PC-3 (cell line): ENCODE results near the gene SGPL1.

Experiments
- CTCF ChIP-seq: fragments of 300-600 bp; sonication (generic); conservative IDR thresholded peaks from 2 replicates; pipeline ENCODE4 v1.5.1; 2017; ENCODE audit warnings: antibody characterized with exemption, low read depth, mild to moderate bottlenecking, low read length
- EZH2 ChIP-seq: fragments of 300-600 bp; sonication (generic); IDR thresholded peaks from one replicate; pipeline ENCODE4 v1.6.1; 2017; ENCODE audit warnings: antibody characterized with exemption, mild to moderate bottlenecking, low read length; ENCODE audit not compliant: unreplicated experiment
- EZH2phosphoT487 ChIP-seq: fragments of 300-600 bp; sonication (generic); IDR thresholded peaks from 2 replicates; pipeline ENCODE4 v1.6.1; 2018; ENCODE audit warnings: mild to moderate bottlenecking, antibody characterized with exemption, low read length, borderline replicate concordance

DNA sequence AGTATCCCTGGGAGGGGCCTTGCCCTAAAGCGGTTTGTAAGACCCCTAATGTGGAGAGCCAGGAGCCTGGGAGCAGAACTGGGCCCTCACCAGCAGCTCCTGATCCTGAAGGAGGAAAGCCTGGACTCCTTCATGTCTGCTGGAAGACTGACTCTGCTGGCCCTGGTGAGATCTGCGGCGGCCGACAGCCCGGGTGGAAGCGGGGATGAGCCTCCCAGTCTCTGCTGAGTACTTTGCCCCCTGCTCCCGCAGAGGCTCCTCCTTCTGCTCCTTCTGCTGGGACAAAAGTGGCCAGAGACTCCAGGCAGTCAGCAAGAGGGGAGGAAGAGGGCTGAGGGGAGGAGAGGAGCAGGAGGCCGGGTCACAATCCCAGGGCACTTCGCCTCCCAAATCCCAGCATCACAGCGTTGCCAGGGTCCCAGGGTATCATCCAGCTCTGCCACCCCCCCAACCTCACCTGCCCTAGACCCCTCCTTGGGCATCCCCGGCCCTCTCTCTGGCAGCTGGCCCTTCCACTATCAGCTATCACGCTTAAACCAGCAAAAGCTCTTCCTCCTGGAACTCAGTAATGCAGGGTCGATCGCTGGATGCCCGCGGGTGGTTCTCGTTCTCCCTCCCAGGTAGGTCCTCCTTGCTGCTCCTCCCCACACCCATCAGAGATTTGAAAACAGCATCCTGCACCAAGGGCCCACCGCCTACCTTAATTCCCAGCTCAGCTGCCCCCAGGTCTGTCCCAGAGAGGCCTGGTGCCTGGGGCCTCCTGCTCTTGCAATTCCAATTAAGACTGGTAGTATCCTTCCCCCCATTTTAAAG is 38.5 kb upstream of the SGPL1 start:
- TF ChIP-seq CTCF (no peak), EZH2 (no peak), EZH2phosphoT487 (no peak)
